Activated CD8-positive, alpha-beta memory T cell treated with anti-CD3 and anti-CD28 coated beads, Interleukin-2, amount 10 ng/mL, durations not matched to agents 7 days and 5 days (primary cell): Measurements from ENCODE around the gene P3R3URF. TPM values are rescaled to one million over a fixed set of nuclear protein-coding genes. Genes with fewer than 3 reads are reported as not detected.

Source experiments
- ATAC-seq: fragments of 150-1000 bp; cut with Tn5 transposase; one replicate; pipeline ENCODE4 v1.10.0; 2021; ENCODE audit warnings: moderate library complexity
- CTCF ChIA-PET: fragments of 350-600 bp; sonication (Branson Sonifier 250); formaldehyde crosslinking; loops from one replicate; lab custom pipeline; 2021; ENCODE audit warnings: antibody characterized with exemption; lab: Charles Lee
- DNase-seq: peaks from one replicate; pipeline ENCODE4 v3.0.0-alpha.2; 2020
- H3K27ac Mint-ChIP-seq: one replicate; pipeline ENCODE4 v1.8.0; 2021; ENCODE audit warnings: mild to moderate bottlenecking, mixed read lengths
- H3K27me3 Mint-ChIP-seq: one replicate; pipeline ENCODE4 v1.8.0; 2021; ENCODE audit warnings: mixed read lengths
- H3K36me3 Mint-ChIP-seq: one replicate; pipeline ENCODE4 v1.8.0; 2021; ENCODE audit warnings: mild to moderate bottlenecking, mixed read lengths
- H3K4me1 Mint-ChIP-seq: one replicate; pipeline ENCODE4 v1.8.0; 2021; ENCODE audit warnings: mixed read lengths
- H3K4me3 Mint-ChIP-seq: one replicate; pipeline ENCODE4 v1.8.0; 2021; ENCODE audit warnings: mild to moderate bottlenecking, moderate library complexity, mixed read lengths
- H3K9me3 Mint-ChIP-seq: one replicate; pipeline ENCODE4 v1.8.0; 2022; ENCODE audit warnings: low read depth, mixed read lengths
- total RNA-seq, 2 experiments: library from RNA; stranded (reverse); gene quantifications; one replicate each; pipeline ENCODE4 v1.2.3, GENCODE V29; 2021

The P3R3URF gene
- total RNA-seq, 2 experiments from 2014 or later: not detected

DNA sequence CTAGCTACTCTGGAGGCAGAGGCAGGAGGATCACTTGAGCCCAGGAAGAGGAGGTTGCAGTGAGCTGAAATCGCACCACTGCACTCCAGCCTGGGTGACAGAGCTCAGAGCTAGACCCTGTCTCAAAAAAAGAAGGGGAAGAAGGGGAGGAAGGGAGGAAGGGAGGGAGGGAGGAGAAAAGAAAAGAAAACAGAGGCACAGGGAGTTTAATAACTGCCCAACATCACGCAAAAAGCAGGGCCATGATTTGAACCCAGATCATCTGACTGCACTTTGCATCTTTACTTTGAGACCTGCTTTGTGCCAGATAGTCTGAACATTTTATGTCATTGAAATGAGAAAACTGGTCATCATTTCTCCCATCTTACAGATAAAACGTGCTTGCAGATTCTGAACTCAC lies 28.9 kb upstream of the P3R3URF start:
- peaks cover 5% of the 10 kb centered on the region for H3K4me1 Mint-ChIP-seq
- ATAC-seq (no peak), DNase-seq (no peak)
- H3K27ac Mint-ChIP-seq: no peak overlapping the region
- CTCF ChIA-PET: interaction anchor here (0.7 to 2.1 kb wide), 2 partner anchors 18 to 316 kb away, joined by 3 to 9 read pairs; no protein-coding TSS in a partner anchor
- H3K4me3 Mint-ChIP-seq: no peak overlapping the region
- no peaks in the 10 kb centered on the region for H3K9me3 Mint-ChIP-seq
- H3K36me3 Mint-ChIP-seq: no peaks in the 10 kb centered on the region
- no peaks in the 10 kb centered on the region for H3K27me3 Mint-ChIP-seq

DNA sequence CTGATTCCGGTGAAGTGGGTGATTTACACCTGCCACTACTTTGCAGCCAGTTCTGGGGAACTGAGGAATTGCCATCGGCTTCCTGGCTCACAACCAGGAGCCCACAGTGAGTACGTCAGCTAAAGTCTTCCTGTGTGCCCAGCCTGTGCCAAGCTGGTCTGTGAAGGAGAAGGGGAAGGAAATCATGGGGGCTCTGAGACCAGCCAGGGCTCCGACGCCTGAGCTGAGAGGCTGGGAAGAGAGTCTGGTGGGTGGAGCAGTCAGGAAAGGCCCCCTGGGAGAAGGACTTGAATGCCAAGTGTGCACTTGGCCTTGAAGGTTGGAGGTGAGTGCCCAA lies 28.1 kb upstream of the P3R3URF start:
- H3K4me1 Mint-ChIP-seq: peaks cover 7% of the 10 kb centered on the region
- no peak for DNase-seq
- H3K36me3 Mint-ChIP-seq: no peaks in the 10 kb centered on the region
- no peak overlapping the region for H3K4me3 Mint-ChIP-seq
- CTCF ChIA-PET: interaction anchor here (0.6 to 2.3 kb wide), 3 partner anchors 20 to 634 kb away, joined by 3 to 11 read pairs (median 3); no protein-coding TSS in a partner anchor
- H3K9me3 Mint-ChIP-seq: no peaks in the 10 kb centered on the region
- H3K27ac Mint-ChIP-seq: no peak overlapping the region
- no peaks in the 10 kb centered on the region for H3K27me3 Mint-ChIP-seq
- ATAC-seq: no peak

DNA sequence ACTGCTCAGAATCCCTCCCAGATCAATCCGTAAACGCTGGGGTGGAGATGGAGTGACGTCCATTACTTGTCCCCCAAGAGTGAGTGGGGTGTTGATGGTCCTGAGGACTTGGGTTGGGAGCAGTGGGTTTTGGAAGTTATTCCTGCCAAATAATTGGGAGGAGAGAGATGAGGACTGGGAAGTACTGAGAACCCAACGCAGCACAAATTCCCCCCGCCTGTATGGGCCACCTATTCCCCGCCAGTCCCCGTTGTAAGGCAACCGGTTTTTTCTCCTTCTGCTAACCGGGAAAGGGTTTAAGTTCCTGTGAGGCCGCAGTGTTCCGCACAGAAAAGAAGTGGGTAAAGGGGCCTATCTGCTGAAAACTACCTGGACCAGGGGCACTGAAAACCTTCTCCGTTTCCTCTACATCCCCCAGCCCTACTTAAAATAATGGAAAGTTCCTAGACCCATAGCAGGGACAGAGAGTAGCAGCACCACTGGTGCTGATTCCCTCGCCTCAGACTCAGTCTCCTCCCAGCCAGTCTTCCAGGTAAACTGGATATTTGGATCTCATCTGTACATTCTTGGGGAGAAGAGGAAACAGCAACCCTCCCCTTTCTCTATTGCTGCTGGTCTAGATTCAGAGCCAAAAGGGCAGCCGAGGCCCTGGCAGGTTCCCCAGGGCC lies 27.6 kb upstream of the P3R3URF start:
- no peak for DNase-seq
- no peak overlapping the region for H3K27ac Mint-ChIP-seq
- peak overlapping the region; percentile 71 for H3K4me3 Mint-ChIP-seq
- ATAC-seq: no peak
- peaks cover 11% of the 10 kb centered on the region for H3K4me1 Mint-ChIP-seq
- no peaks in the 10 kb centered on the region for H3K27me3 Mint-ChIP-seq
- no peaks in the 10 kb centered on the region for H3K36me3 Mint-ChIP-seq
- no peaks in the 10 kb centered on the region for H3K9me3 Mint-ChIP-seq
- CTCF ChIA-PET: interaction anchor here (0.6 to 2.3 kb wide), 3 partner anchors 20 to 634 kb away, joined by 3 to 11 read pairs (median 3); no protein-coding TSS in a partner anchor

GRCh38 chr1:46199233-46199749 lies 23.0 kb upstream of the P3R3URF start:
- H3K27ac Mint-ChIP-seq: no peak overlapping the region
- no peak for ATAC-seq
- DNase-seq: no peak
- H3K9me3 Mint-ChIP-seq: no peaks in the 10 kb centered on the region
- CTCF ChIA-PET: interaction anchor here (0.6 to 2.6 kb wide), 5 partner anchors 17 to 104 kb away, joined by 3 to 9 read pairs (median 5); partner anchors contain the start of gene LRRC41
- no peaks in the 10 kb centered on the region for H3K27me3 Mint-ChIP-seq
- H3K4me1 Mint-ChIP-seq: peaks cover 21% of the 10 kb centered on the region
- H3K4me3 Mint-ChIP-seq: peak overlapping the region; percentile 88
- no peaks in the 10 kb centered on the region for H3K36me3 Mint-ChIP-seq

DNA sequence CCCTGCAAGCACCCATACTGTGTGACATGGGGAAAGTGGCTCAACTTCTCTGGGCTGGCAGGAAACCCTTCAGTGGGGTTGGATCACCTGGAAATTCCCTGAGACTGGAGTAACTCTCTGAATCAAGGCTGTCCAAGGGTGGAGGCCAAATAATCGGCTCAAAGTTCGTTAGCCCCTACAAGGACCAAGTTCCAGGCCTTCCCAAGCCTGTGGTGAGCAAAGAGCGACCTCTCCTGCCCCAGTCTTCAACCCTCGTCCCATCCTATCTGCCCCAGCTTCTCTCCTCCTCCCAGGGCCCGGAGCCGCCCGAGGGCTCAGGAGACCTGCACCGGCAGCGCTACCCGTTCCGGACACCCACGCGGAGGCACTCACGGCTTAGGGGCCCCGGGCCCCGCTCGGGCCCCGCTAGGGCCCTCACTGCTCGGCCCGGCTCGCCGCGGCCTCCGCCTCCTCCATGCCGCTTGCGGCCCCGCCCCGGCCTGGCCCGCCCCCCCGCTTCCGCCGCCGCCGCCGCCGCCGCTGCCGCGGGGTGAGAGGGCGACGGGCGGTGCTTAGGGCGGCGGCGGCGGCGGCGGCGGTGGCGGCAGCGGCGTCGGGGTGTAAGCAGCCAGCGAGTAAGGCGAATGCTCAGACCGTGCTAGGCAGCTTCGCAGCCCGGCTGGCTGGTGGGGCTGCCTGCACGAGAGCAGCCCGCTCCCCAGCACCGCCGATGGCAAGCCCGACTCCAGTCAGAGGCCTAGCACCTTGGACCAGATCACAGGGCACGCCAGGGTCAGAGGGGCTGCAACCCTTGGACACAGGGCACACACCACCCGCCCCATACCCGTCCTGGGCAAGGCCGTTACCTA lies 21.9 kb upstream of the P3R3URF start, which contains the start of gene POMGNT1:
TSS of gene POMGNT1 (minus strand) at position 471 of the 848 bp plus-strand sequence. CDS start 613 bp downstream, outside the sequence.
- no peaks in the 10 kb centered on the region for H3K27me3 Mint-ChIP-seq
- peak within 1 kb of the TSS; percentile 88 for H3K4me3 Mint-ChIP-seq
- DNase-seq (peak; percentile 83), ATAC-seq (peak; percentile 97)
- peaks cover 21% of the 10 kb centered on the region for H3K4me1 Mint-ChIP-seq
- CTCF ChIA-PET: interaction anchor here (1.2 to 2.6 kb wide), 4 partner anchors 16 to 48 kb away, joined by 3 to 9 read pairs (median 6); no protein-coding TSS in a partner anchor
- peak within 1 kb of the TSS; percentile 80 for H3K27ac Mint-ChIP-seq
- H3K9me3 Mint-ChIP-seq: no peaks in the 10 kb centered on the region
- no peaks in the 10 kb centered on the region for H3K36me3 Mint-ChIP-seq

- Mint-ChIP-seq H3K9me3 (no peaks in the 10 kb centered on the region), H3K27ac (peak overlapping the region; percentile 71), H3K27me3 (no peaks in the 10 kb centered on the region), H3K4me1 (peaks cover 16% of the 10 kb centered on the region), H3K4me3 (peak overlapping the region; percentile 88), H3K36me3 (no peaks in the 10 kb centered on the region)
- CTCF ChIA-PET: no interaction called here
- ATAC-seq (no peak), DNase-seq (no peak)
Observed at GRCh38 chr1:46197560-46197963, 21.3 kb upstream of the P3R3URF start.

DNA sequence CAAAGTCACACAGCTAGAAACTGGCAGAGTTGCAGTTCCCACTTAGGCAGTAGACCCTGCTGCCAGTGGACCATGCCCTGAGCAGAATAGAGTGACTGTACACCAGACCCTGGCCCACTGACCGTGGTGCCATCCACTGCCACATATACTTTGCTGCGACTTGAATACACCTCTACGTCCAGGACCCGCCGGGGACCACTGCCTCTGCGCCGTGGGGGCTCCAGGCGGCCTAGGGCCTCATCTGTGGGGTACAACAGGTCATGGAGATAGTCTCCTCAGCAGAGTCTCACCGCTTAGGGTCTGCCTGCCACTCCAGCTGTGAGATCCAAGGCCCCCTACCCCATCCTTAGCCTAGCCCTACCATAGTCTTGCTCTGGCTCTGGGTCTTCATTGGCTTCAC lies 20.3 kb upstream of the P3R3URF start:
- CTCF ChIA-PET: interaction anchor here (1.9 kb wide), 1 partner anchor 27 kb away, joined by 4 read pairs; no protein-coding TSS in a partner anchor
- ATAC-seq (no peak), DNase-seq (no peak)
- Mint-ChIP-seq H3K4me1 (peaks cover 16% of the 10 kb centered on the region), H3K27ac (no peak overlapping the region), H3K4me3 (no peak overlapping the region), H3K9me3 (no peaks in the 10 kb centered on the region), H3K36me3 (no peaks in the 10 kb centered on the region), H3K27me3 (no peaks in the 10 kb centered on the region)

DNA sequence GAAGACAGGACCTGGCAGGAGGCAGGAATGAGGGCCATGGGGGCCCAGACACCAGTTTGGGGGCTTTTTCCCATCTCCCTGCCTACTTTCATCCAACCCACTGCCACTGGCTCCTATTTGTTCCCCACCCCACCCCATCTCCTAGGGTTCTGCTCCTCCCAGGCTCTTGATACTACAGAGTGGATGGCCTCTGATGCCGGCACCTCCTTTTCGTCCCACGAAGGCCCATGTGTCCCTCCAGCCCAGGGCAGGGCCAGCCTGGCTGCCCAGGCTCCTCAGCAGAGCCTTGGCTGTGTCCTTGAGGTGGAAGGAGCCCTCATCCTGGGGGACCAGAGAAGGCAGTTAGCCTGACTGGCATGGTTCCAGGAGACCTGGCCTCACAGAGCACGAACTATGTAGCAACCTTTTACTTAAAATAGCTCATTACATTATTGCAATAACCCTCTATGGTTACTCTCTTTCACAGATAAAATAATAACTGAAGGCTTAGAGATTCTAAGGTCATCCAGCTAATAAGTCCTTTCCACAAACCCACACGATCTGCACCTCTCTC lies 18.4 kb upstream of the P3R3URF start:
- Mint-ChIP-seq H3K4me1 (peaks cover 15% of the 10 kb centered on the region), H3K36me3 (no peaks in the 10 kb centered on the region), H3K9me3 (no peaks in the 10 kb centered on the region), H3K27ac (no peak overlapping the region), H3K27me3 (no peaks in the 10 kb centered on the region), H3K4me3 (no peak overlapping the region)
- ATAC-seq: no peak
- no peak for DNase-seq
- CTCF ChIA-PET: interaction anchor here (1.6 kb wide), 1 partner anchor 153 kb away, joined by 4 read pairs; no protein-coding TSS in a partner anchor

DNA sequence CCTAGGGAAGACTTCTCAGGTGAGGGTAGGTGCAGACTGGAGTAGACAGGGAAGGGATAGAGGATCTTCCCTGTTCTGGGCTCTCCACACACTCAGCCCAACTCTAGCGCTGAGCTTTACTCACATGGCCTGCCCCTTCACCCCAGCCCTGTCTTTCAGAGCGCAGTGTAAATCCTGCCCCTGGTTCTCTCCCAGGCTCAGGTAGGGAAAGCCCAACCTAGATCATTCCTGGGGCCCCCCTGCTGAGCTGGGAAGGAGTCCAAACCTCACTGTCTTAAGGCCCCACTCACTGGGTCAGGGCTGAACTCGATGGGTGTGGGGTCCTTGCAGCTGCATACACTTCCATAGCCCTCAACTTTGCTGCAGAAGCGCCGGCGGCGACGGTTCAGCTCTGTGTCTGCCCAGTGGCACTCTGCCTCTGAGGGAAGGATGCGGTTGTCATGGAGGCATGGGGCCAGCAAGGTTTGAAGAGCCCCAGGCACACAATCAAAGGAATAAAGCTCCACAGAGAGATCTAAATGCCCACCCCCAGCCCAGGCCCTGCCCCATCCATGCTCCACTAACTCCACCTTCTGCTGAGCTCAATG lies 17.8 kb upstream of the P3R3URF start:
- H3K4me3 Mint-ChIP-seq: no peak overlapping the region
- H3K27ac Mint-ChIP-seq: no peak overlapping the region
- ATAC-seq: no peak
- H3K4me1 Mint-ChIP-seq: peaks cover 10% of the 10 kb centered on the region
- no peaks in the 10 kb centered on the region for H3K9me3 Mint-ChIP-seq
- no peaks in the 10 kb centered on the region for H3K27me3 Mint-ChIP-seq
- CTCF ChIA-PET: interaction anchor here (1.6 kb wide), 1 partner anchor 154 kb away, joined by 4 read pairs; no protein-coding TSS in a partner anchor
- DNase-seq: no peak
- no peaks in the 10 kb centered on the region for H3K36me3 Mint-ChIP-seq

- CTCF ChIA-PET: no interaction called here
- ATAC-seq (no peak), DNase-seq (no peak)
- peaks cover 8% of the 10 kb centered on the region for H3K4me1 Mint-ChIP-seq
- H3K27ac Mint-ChIP-seq: no peak overlapping the region
- no peak overlapping the region for H3K4me3 Mint-ChIP-seq
- no peaks in the 10 kb centered on the region for H3K9me3 Mint-ChIP-seq
- H3K36me3 Mint-ChIP-seq: no peaks in the 10 kb centered on the region
- H3K27me3 Mint-ChIP-seq: no peaks in the 10 kb centered on the region
Observed at GRCh38 chr1:46193285-46193684, 17.0 kb upstream of the P3R3URF start.

DNA sequence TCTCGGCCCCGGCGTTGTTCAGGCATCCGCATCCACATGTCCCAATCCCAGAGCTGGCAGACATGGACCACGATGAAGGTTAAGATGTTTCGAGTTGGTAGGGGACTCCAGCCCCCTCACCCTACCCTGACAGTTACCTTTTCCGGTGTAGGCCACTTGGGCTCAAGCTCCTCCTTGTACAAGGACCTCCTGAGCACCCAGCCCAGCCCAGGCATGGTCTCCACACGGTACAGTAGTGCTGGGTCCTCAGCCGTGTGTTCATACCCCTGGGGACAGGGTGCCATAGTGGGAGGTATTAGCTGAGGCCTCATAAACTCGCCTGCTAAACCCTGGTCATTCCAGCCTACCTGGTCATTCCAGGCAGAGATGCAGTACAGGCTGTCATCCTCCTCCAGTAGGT lies 15.9 kb upstream of the P3R3URF start:
- CTCF ChIA-PET: interaction anchor here (0.8 kb wide), 1 partner anchor 11 kb away, joined by 3 read pairs; no protein-coding TSS in a partner anchor
- no peaks in the 10 kb centered on the region for H3K27me3 Mint-ChIP-seq
- peaks cover 1% of the 10 kb centered on the region for H3K4me1 Mint-ChIP-seq
- no peak for ATAC-seq
- H3K36me3 Mint-ChIP-seq: no peaks in the 10 kb centered on the region
- no peaks in the 10 kb centered on the region for H3K9me3 Mint-ChIP-seq
- DNase-seq: no peak
- no peak overlapping the region for H3K4me3 Mint-ChIP-seq
- H3K27ac Mint-ChIP-seq: no peak overlapping the region

- Mint-ChIP-seq H3K36me3 (no peaks in the 10 kb centered on the region), H3K4me3 (no peak overlapping the region), H3K4me1 (no peaks in the 10 kb centered on the region), H3K27me3 (no peaks in the 10 kb centered on the region), H3K27ac (no peak overlapping the region), H3K9me3 (no peaks in the 10 kb centered on the region)
- CTCF ChIA-PET: interaction anchor here (1.2 to 2.9 kb wide), 2 partner anchors 32 to 34 kb away, joined by 3 to 8 read pairs; no protein-coding TSS in a partner anchor
- ATAC-seq (no peak), DNase-seq (no peak)
Observed at GRCh38 chr1:46191033-46191701, 14.9 kb upstream of the P3R3URF start.
